ENCODE data around the gene DSC1. TPM values are rescaled to one million over a fixed set of nuclear protein-coding genes. Genes with fewer than 3 reads are reported as not detected.

The DSC1 gene
- total and polyA plus RNA-seq, 2 experiments from 2014 or later = not detected

- H3K4me1 ChIP-seq (ENCODE audit: low read depth) = no peaks in the 10 kb centered on the region
- H3K9me3 ChIP-seq (ENCODE audit: low read depth) = no peaks in the 10 kb centered on the region
- H3K36me3 ChIP-seq = no peaks in the 10 kb centered on the region
- DNase-seq (ENCODE audit: low read depth in 1 of 2, low spot score in 1 of 2) = no peak
- H3K4me3 ChIP-seq = no peak overlapping the region
- H3K27me3 ChIP-seq = no peaks in the 10 kb centered on the region
- H3K27ac ChIP-seq = no peak overlapping the region
- TF ChIP-seq, protein P1, sequence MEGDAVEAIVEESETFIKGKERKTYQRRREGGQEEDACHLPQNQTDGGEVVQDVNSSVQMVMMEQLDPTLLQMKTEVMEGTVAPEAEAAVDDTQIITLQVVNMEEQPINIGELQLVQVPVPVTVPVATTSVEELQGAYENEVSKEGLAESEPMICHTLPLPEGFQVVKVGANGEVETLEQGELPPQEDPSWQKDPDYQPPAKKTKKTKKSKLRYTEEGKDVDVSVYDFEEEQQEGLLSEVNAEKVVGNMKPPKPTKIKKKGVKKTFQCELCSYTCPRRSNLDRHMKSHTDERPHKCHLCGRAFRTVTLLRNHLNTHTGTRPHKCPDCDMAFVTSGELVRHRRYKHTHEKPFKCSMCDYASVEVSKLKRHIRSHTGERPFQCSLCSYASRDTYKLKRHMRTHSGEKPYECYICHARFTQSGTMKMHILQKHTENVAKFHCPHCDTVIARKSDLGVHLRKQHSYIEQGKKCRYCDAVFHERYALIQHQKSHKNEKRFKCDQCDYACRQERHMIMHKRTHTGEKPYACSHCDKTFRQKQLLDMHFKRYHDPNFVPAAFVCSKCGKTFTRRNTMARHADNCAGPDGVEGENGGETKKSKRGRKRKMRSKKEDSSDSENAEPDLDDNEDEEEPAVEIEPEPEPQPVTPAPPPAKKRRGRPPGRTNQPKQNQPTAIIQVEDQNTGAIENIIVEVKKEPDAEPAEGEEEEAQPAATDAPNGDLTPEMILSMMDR (IDR thresholded peaks at IDR 0.05; ENCODE audit: low read depth, low read length) = no peak
Measured at GRCh38 chr18:31116853-31117595, 45.6 kb downstream of the DSC1 start.

GRCh38 chr18:31112804-31113203 is 49.9 kb downstream of the DSC1 start:
- TF ChIP-seq, protein P1 (IDR thresholded peaks at IDR 0.05; ENCODE audit: low read depth, low read length) = no peak
- Histone ChIP-seq H3K27me3 (no peaks in the 10 kb centered on the region), H3K9me3 (ENCODE audit: low read depth) (no peaks in the 10 kb centered on the region), H3K4me3 (no peak overlapping the region), H3K4me1 (ENCODE audit: low read depth) (no peaks in the 10 kb centered on the region), H3K27ac (no peak overlapping the region), H3K36me3 (no peaks in the 10 kb centered on the region)
- DNase-seq (ENCODE audit: low read depth in 1 of 2, low spot score in 1 of 2) = no peak

- H3K9me3 ChIP-seq (ENCODE audit: low read depth) = no peaks in the 10 kb centered on the region
- H3K27me3 ChIP-seq = no peaks in the 10 kb centered on the region
- H3K4me1 ChIP-seq (ENCODE audit: low read depth) = peaks cover 7% of the 10 kb centered on the region
- TF ChIP-seq, protein P1 (IDR thresholded peaks at IDR 0.05; ENCODE audit: low read depth, low read length) = no peak
- no peak for DNase-seq (ENCODE audit: low read depth in 1 of 2, low spot score in 1 of 2)
- H3K27ac ChIP-seq = no peak overlapping the region
- H3K4me3 ChIP-seq = no peak overlapping the region
- no peaks in the 10 kb centered on the region for H3K36me3 ChIP-seq
Measured at GRCh38 chr18:31105733-31106132, 56.9 kb downstream of the DSC1 start.

GRCh38 chr18:31104444-31104843 is 58.2 kb downstream of the DSC1 start:
- Histone ChIP-seq H3K36me3 (no peaks in the 10 kb centered on the region), H3K4me1 (ENCODE audit: low read depth) (peaks cover 14% of the 10 kb centered on the region), H3K4me3 (no peak overlapping the region), H3K27me3 (no peaks in the 10 kb centered on the region), H3K9me3 (ENCODE audit: low read depth) (no peaks in the 10 kb centered on the region), H3K27ac (no peak overlapping the region)
- TF ChIP-seq, protein P1 (IDR thresholded peaks at IDR 0.05; ENCODE audit: low read depth, low read length) = no peak
- no peak for DNase-seq (ENCODE audit: low read depth in 1 of 2, low spot score in 1 of 2)

GRCh38 chr18:31103423-31103822 is 59.2 kb downstream of the DSC1 start:
- TF ChIP-seq, protein P1 (IDR thresholded peaks at IDR 0.05; ENCODE audit: low read depth, low read length) = no peak
- DNase-seq (ENCODE audit: low read depth in 1 of 2, low spot score in 1 of 2) = no peak
- Histone ChIP-seq H3K4me1 (ENCODE audit: low read depth) (peaks cover 16% of the 10 kb centered on the region), H3K27ac (no peak overlapping the region), H3K4me3 (no peak overlapping the region), H3K9me3 (ENCODE audit: low read depth) (no peaks in the 10 kb centered on the region), H3K36me3 (no peaks in the 10 kb centered on the region), H3K27me3 (no peaks in the 10 kb centered on the region)

Data from cardiac muscle cell (in vitro differentiated cells and primary cell).